ENCODE results near the gene SLC22A4. TPM values are rescaled to one million over a fixed set of nuclear protein-coding genes. Genes with fewer than 3 reads are reported as not detected.

The SLC22A4 gene
- total RNA-seq, 2 experiments from 2014 or later: 0.95 to 1.3 TPM

- no peaks in the 10 kb centered on the region for H3K4me1 Mint-ChIP-seq
- H3K27ac Mint-ChIP-seq: no peak overlapping the region
- H3K27me3 Mint-ChIP-seq: no peaks in the 10 kb centered on the region
- no peak overlapping the region for H3K4me3 Mint-ChIP-seq
- no peak for DNase-seq
- H3K9me3 Mint-ChIP-seq: no peaks in the 10 kb centered on the region
- H3K36me3 Mint-ChIP-seq: no peaks in the 10 kb centered on the region
Measured at GRCh38 chr5:132279801-132280200, 14.4 kb upstream of the SLC22A4 start.

DNA sequence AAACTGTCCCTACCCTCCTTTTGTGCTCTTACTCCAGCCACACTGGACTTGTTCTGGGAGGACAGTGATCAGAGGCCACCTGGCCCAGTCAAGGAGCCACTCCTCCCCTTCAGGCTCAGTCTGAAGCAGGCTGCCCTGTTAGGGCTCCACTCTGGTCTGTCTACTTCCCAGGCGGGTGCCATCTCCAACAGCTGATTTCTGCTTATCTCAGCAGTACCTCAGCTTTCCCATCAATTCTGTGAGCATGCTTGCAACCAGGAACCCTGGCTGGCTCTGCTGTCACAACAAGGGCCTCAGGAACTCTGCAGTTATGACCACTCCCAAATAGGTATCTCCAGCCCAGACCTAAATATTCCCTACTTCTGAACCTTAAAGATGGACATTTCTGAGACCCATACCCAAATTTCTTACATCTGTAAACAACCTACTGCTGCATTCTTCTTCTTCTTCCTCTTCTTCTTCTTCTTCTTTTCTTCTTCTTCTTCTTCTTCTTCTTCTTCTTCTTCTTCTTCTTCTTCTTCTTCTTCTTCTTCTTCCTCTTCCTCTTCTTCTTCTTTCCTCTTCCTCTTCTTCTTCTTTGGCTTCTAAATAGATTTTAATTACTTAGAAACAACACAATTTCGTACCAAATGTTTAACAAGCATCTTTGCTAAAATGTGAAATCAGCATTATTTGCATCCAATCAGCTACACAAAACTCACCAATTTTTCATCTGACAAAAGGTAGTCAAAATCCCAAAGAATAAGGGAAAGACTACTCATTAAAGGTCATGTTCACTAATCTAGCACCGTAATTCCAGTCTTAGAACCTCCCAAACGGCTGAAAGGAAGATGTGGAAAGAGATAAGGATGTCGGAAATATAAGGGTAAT, 13.6 kb upstream of the SLC22A4 start:
- Mint-ChIP-seq H3K9me3 (no peaks in the 10 kb centered on the region), H3K4me3 (no peak overlapping the region)

GRCh38 chr5:132281856-132282614, 12.2 kb upstream of the SLC22A4 start:
- H3K36me3 Mint-ChIP-seq: no peaks in the 10 kb centered on the region
- no peaks in the 10 kb centered on the region for H3K4me1 Mint-ChIP-seq
- no peak overlapping the region for H3K27ac Mint-ChIP-seq
- no peaks in the 10 kb centered on the region for H3K27me3 Mint-ChIP-seq
- no peak for DNase-seq
- H3K4me3 Mint-ChIP-seq: no peak overlapping the region
- no peaks in the 10 kb centered on the region for H3K9me3 Mint-ChIP-seq

More for the DNA sequence above, 13.6 kb upstream of the SLC22A4 start:
- DNase-seq: no peak
- H3K36me3 Mint-ChIP-seq: no peaks in the 10 kb centered on the region
- no peaks in the 10 kb centered on the region for H3K4me1 Mint-ChIP-seq
- no peaks in the 10 kb centered on the region for H3K27me3 Mint-ChIP-seq
- no peak overlapping the region for H3K27ac Mint-ChIP-seq

DNA sequence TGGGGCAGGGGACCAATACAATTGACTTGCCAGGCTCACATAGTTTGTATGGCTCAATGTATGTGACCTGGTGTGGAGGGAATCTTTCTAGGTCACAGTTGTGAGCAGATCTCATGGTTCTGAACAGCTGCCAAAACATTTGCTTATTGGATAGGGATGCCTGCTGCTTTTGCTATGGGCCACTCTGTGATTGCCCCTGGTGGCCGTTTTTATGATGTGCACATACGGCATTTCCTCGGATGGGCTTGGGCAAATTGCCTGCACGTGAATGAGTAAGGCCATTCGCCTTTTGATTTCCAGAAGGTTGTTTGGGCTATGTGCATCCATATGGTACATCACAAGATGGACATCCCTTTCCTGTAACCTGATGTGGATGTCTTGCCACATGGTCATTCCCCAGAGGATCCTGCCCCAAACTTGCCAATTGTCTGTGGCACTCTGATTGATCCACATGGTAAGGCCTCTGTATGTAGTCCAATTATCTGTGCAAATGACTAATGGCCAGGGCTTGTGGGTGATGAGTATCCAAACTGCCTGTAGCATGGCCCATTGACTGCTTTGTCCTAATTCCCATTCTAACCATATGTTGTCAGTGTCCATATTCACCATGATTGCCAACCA, 10.7 kb upstream of the SLC22A4 start:
- no peak for DNase-seq
- Mint-ChIP-seq H3K9me3 (no peaks in the 10 kb centered on the region), H3K27me3 (peaks cover 2% of the 10 kb centered on the region), H3K36me3 (no peaks in the 10 kb centered on the region), H3K4me1 (no peaks in the 10 kb centered on the region), H3K27ac (no peak overlapping the region), H3K4me3 (no peak overlapping the region)

- DNase-seq: no peak
- Mint-ChIP-seq H3K27ac (no peak overlapping the region), H3K27me3 (peaks cover 3% of the 10 kb centered on the region), H3K4me1 (peaks cover 15% of the 10 kb centered on the region), H3K9me3 (no peaks in the 10 kb centered on the region), H3K4me3 (no peak overlapping the region), H3K36me3 (no peaks in the 10 kb centered on the region)
Measured at GRCh38 chr5:132289097-132289496, 5.1 kb upstream of the SLC22A4 start.

DNA sequence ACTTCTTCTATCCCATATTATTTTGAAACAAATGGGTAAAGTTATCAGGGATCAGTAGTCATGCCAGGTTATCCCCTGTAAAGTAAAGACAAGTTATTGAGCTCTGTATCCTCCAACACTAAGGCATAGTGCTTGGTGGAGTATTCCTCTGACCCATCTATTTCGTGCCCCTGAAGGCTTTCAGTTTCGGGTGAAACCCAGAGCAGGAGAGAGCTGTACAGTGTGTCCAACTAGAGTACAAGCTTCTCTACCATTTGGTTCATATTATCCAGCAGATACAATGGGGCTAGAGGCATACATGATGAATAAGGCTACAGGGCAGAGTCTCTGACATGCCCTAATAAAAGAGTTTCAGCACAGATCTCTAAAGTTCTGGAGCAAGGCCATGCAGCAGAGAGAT, 3.2 kb upstream of the SLC22A4 start:
- no peak for DNase-seq
- H3K9me3 Mint-ChIP-seq: no peaks in the 10 kb centered on the region
- H3K27ac Mint-ChIP-seq: no peak overlapping the region
- no peak overlapping the region for H3K4me3 Mint-ChIP-seq
- H3K4me1 Mint-ChIP-seq: peaks cover 26% of the 10 kb centered on the region
- no peaks in the 10 kb centered on the region for H3K36me3 Mint-ChIP-seq
- peaks cover 3% of the 10 kb centered on the region for H3K27me3 Mint-ChIP-seq

GRCh38 chr5:132293066-132293991, 865 bp upstream of the SLC22A4 start:
- peak overlapping the region; percentile 89 for H3K4me3 Mint-ChIP-seq
- no peaks in the 10 kb centered on the region for H3K9me3 Mint-ChIP-seq
- DNase-seq: peak; percentile 90
- peaks cover 2% of the 10 kb centered on the region for H3K27me3 Mint-ChIP-seq
- peak overlapping the region; percentile 95 for H3K27ac Mint-ChIP-seq
- no peaks in the 10 kb centered on the region for H3K36me3 Mint-ChIP-seq
- H3K4me1 Mint-ChIP-seq: peaks cover 30% of the 10 kb centered on the region

- H3K4me1 Mint-ChIP-seq: peaks cover 32% of the 10 kb centered on the region
- no peaks in the 10 kb centered on the region for H3K27me3 Mint-ChIP-seq
- peak overlapping the region; percentile 95 for H3K27ac Mint-ChIP-seq
- H3K4me3 Mint-ChIP-seq: peak overlapping the region; percentile 89
- no peaks in the 10 kb centered on the region for H3K9me3 Mint-ChIP-seq
- H3K36me3 Mint-ChIP-seq: no peaks in the 10 kb centered on the region
- peak; percentile 78 for DNase-seq
Measured at GRCh38 chr5:132294728-132295504, 722 bp downstream of the SLC22A4 start.

GRCh38 chr5:132295505-132296411, 1.6 kb downstream of the SLC22A4 start:
- DNase-seq: no peak
- Mint-ChIP-seq H3K27me3 (no peaks in the 10 kb centered on the region), H3K36me3 (no peaks in the 10 kb centered on the region), H3K4me1 (peaks cover 25% of the 10 kb centered on the region), H3K9me3 (no peaks in the 10 kb centered on the region), H3K4me3 (peak overlapping the region; percentile 89), H3K27ac (peak overlapping the region; percentile 95)

DNA sequence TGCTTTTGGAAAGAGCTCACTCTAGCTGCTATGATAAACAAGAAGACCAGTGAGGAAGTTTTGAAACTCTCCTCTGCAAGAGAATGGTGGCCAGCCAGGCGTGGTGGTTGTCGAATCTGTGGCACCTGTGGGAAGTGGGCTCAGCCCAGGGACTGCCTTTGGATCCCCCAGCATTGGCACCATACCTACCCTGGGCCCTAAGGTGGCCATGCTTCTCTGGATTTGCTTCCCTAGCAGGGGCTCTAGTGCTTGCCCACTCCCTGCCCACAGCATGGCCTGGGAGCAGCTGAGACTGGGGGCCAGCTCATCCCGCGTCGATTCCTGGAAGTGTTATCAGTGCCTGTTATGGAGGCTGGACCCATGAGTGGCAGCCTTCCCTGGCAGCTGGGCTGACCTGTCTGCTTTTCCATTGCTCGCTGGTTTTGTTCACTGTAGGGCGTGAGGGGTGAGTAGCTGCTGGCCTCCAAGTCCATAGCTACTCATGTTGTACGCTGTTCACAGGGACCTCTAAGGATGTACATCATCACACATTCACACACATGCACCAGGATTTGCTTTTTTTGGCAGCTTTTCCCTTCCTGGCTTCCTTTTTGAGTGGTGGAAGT, 2.3 kb downstream of the SLC22A4 start:
- no peaks in the 10 kb centered on the region for H3K36me3 Mint-ChIP-seq

GRCh38 chr5:132297211-132297940, 3.2 kb downstream of the SLC22A4 start:
- H3K36me3 Mint-ChIP-seq: no peaks in the 10 kb centered on the region
- no peak overlapping the region for H3K27ac Mint-ChIP-seq
- no peaks in the 10 kb centered on the region for H3K27me3 Mint-ChIP-seq
- no peaks in the 10 kb centered on the region for H3K9me3 Mint-ChIP-seq
- H3K4me1 Mint-ChIP-seq: peaks cover 22% of the 10 kb centered on the region
- no peak for DNase-seq
- no peak overlapping the region for H3K4me3 Mint-ChIP-seq

More for the DNA sequence above, 2.3 kb downstream of the SLC22A4 start:
- no peak for DNase-seq
- no peaks in the 10 kb centered on the region for H3K9me3 Mint-ChIP-seq
- no peaks in the 10 kb centered on the region for H3K27me3 Mint-ChIP-seq
- peaks cover 22% of the 10 kb centered on the region for H3K4me1 Mint-ChIP-seq
- H3K27ac Mint-ChIP-seq: no peak overlapping the region
- H3K4me3 Mint-ChIP-seq: no peak overlapping the region

Data from activated naive CD8-positive, alpha-beta T cell treated with anti-CD3 and anti-CD28 coated beads for 36 hours (primary cell).